Measurements from ENCODE around the gene SLC16A9. TPM values are rescaled to one million over a fixed set of nuclear protein-coding genes. Genes with fewer than 3 reads are reported as not detected.

SLC16A9 gene
- total RNA-seq, 1 experiment from 2014 or later, result 5.9 TPM

- no peaks in the 10 kb centered on the region for H3K9me3 ChIP-seq (ENCODE audit: control insufficient read depth in 1 of 2, insufficient read depth in 1 of 2, low read depth in 1 of 2, low read length in 2 of 2)
- no peaks in the 10 kb centered on the region for H3K79me2 ChIP-seq (ENCODE audit: insufficient read depth, low read length)
- H4K20me1 ChIP-seq (ENCODE audit: insufficient read depth), result no peaks in the 10 kb centered on the region
- ChIA-PET RAD21 (ENCODE audit: low non-redundant PET in 1 of 2, low total read pairs in 2 of 2, uncharacterized antibody in 2 of 2, unreplicated experiment in 2 of 2) (no interaction called here), CTCF (no interaction called here), POLR2A (no interaction called here)
- BruUV-seq (replicated peaks), result no TSS peak
- H3K36me3 ChIP-seq (ENCODE audit: control insufficient read depth in 1 of 2, insufficient read depth in 2 of 2, low read length in 2 of 2), result no peaks in the 10 kb centered on the region
- 0 out of 2 replicates have a peak overlapping the region, but pooled peaks have one; percentile 21 for H3K4me2 ChIP-seq (ENCODE audit: low read length)
- peaks cover 0 to 21% of the 10 kb centered on the region in 2 experiments; a peak in 2 of 4 replicates for H3K4me1 ChIP-seq (ENCODE audit: control insufficient read depth in 1 of 2, insufficient read depth in 2 of 2, low read length in 2 of 2)
- H3K27me3 ChIP-seq (ENCODE audit: insufficient read depth, low read length), result no peaks in the 10 kb centered on the region
- DNase-seq (ENCODE audit: low read depth, low spot score), result no peak
- intact Hi-C loops (cut with micrococcal nuclease), result no loop called here
- ATAC-seq, result 0 out of 2 replicates have a peak, but pooled peaks have one; percentile 27
- no peaks in the 10 kb centered on the region for H3K9me2 ChIP-seq (ENCODE audit: insufficient read depth)
- no peak overlapping the region for H3K9ac ChIP-seq (ENCODE audit: low read length)
- TF ChIP-seq CBX3 (IDR thresholded peaks at IDR 0.05; ENCODE audit: low read depth) (no peak), POLR2A (IDR thresholded peaks at IDR 0.05; ENCODE audit: borderline replicate concordance, extremely low read depth, insufficient read depth, insufficient read length) (no peak), EGR1 (IDR thresholded peaks at IDR 0.05; ENCODE audit: low read depth) (no peak), ZNF274 (IDR thresholded peaks at IDR 0.05; ENCODE audit: low read depth, low read length) (no peak), JUND (IDR thresholded peaks at IDR 0.05) (no peak), SRF (IDR thresholded peaks at IDR 0.05; ENCODE audit: low read depth) (no peak), FOSL1 (IDR thresholded peaks at IDR 0.05; ENCODE audit: low read depth) (no peak), CEBPB (IDR thresholded peaks at IDR 0.05; ENCODE audit: low read depth) (no peak)
- H2AFZ ChIP-seq (ENCODE audit: low read depth, low read length, poor library complexity, severe bottlenecking), result no peak overlapping the region
- no peak overlapping the region for H3K4me3 ChIP-seq (replicated peaks in 1 of 2; ENCODE audit: low read depth in 1 of 2, low read length in 2 of 2)
- no peak overlapping the region for H3K27ac ChIP-seq (ENCODE audit: low read depth, low read length)
Observed at GRCh38 chr10:59678884-59679301, 30.8 kb downstream of the SLC16A9 start.

GRCh38 chr10:59677253-59677831 lies 32.3 kb downstream of the SLC16A9 start:
- Histone ChIP-seq H3K4me2 (ENCODE audit: low read length) (no peak overlapping the region), H2AFZ (ENCODE audit: low read depth, low read length, poor library complexity, severe bottlenecking) (no peak overlapping the region), H3K4me1 (ENCODE audit: control insufficient read depth in 1 of 2, insufficient read depth in 2 of 2, low read length in 2 of 2) (peaks cover 0 to 22% of the 10 kb centered on the region in 2 experiments; a peak in 2 of 4 replicates), H3K4me3 (replicated peaks in 1 of 2; ENCODE audit: low read depth in 1 of 2, low read length in 2 of 2) (no peak overlapping the region), H4K20me1 (ENCODE audit: insufficient read depth) (no peaks in the 10 kb centered on the region), H3K9me3 (ENCODE audit: control insufficient read depth in 1 of 2, insufficient read depth in 1 of 2, low read depth in 1 of 2, low read length in 2 of 2) (no peaks in the 10 kb centered on the region), H3K27me3 (ENCODE audit: insufficient read depth, low read length) (no peaks in the 10 kb centered on the region), H3K27ac (ENCODE audit: low read depth, low read length) (no peak overlapping the region), H3K36me3 (ENCODE audit: control insufficient read depth in 1 of 2, insufficient read depth in 2 of 2, low read length in 2 of 2) (no peaks in the 10 kb centered on the region), H3K79me2 (ENCODE audit: insufficient read depth, low read length) (no peaks in the 10 kb centered on the region), H3K9ac (ENCODE audit: low read length) (no peak overlapping the region), H3K9me2 (ENCODE audit: insufficient read depth) (no peaks in the 10 kb centered on the region)
- intact Hi-C loops (cut with micrococcal nuclease), result no loop called here
- ChIA-PET POLR2A (no interaction called here), RAD21 (ENCODE audit: low non-redundant PET in 1 of 2, low total read pairs in 2 of 2, uncharacterized antibody in 2 of 2, unreplicated experiment in 2 of 2) (no interaction called here), CTCF (no interaction called here)
- no TSS peak for BruUV-seq (replicated peaks)
- DNase-seq (ENCODE audit: low read depth, low spot score) (no peak), ATAC-seq (no peak)
- TF ChIP-seq CEBPB (IDR thresholded peaks at IDR 0.05; ENCODE audit: low read depth), result no peak
- TF ChIP-seq REST (IDR thresholded peaks at IDR 0.05; ENCODE audit: low read depth), result no peak
- no peak for TF ChIP-seq POLR2AphosphoS5 (IDR thresholded peaks at IDR 0.05; ENCODE audit: low read depth, low read length)
- no peak for TF ChIP-seq SP1 (IDR thresholded peaks at IDR 0.05; ENCODE audit: low read depth)
- TF ChIP-seq, protein P1, sequence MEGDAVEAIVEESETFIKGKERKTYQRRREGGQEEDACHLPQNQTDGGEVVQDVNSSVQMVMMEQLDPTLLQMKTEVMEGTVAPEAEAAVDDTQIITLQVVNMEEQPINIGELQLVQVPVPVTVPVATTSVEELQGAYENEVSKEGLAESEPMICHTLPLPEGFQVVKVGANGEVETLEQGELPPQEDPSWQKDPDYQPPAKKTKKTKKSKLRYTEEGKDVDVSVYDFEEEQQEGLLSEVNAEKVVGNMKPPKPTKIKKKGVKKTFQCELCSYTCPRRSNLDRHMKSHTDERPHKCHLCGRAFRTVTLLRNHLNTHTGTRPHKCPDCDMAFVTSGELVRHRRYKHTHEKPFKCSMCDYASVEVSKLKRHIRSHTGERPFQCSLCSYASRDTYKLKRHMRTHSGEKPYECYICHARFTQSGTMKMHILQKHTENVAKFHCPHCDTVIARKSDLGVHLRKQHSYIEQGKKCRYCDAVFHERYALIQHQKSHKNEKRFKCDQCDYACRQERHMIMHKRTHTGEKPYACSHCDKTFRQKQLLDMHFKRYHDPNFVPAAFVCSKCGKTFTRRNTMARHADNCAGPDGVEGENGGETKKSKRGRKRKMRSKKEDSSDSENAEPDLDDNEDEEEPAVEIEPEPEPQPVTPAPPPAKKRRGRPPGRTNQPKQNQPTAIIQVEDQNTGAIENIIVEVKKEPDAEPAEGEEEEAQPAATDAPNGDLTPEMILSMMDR (IDR thresholded peaks at IDR 0.05 in 2 of 3, conservative IDR thresholded peaks at IDR 0.05 in 1 of 3; ENCODE audit: borderline replicate concordance in 1 of 3, insufficient read depth in 1 of 3, low read depth in 2 of 3, low read length in 2 of 3), result no peak
- no peak for TF ChIP-seq SRF (IDR thresholded peaks at IDR 0.05; ENCODE audit: low read depth)
